Gastrocnemius medialis (tissue), 4 donors: ENCODE results near the gene C19orf85.

Source experiments
- POLR2A ChIP-seq, 2 donors: fragments of 450-650 bp; IDR thresholded peaks; one replicate each; pipeline ENCODE4 v1.6.1; 2017; ENCODE audit warnings: antibody characterized with exemption in 2 of 2, mild to moderate bottlenecking in 2 of 2, moderate library complexity in 2 of 2
- TF ChIP-seq, protein P1 (sequence below), 5 experiments: fragments of 450-650 bp in 3 of 5; fragments of 200-600 bp in 2 of 5; sonication (generic) in 2 of 5; IDR thresholded peaks in 4 of 5; conservative IDR thresholded peaks in 1 of 5; 1 replicate in 4 of 5; 2 replicates in 1 of 5; pipeline ENCODE4 v1.5.1; 2016 to 2019; ENCODE audit warnings: antibody characterized with exemption in 5 of 5, mild to moderate bottlenecking in 3 of 5, moderate library complexity in 3 of 5

DNA sequence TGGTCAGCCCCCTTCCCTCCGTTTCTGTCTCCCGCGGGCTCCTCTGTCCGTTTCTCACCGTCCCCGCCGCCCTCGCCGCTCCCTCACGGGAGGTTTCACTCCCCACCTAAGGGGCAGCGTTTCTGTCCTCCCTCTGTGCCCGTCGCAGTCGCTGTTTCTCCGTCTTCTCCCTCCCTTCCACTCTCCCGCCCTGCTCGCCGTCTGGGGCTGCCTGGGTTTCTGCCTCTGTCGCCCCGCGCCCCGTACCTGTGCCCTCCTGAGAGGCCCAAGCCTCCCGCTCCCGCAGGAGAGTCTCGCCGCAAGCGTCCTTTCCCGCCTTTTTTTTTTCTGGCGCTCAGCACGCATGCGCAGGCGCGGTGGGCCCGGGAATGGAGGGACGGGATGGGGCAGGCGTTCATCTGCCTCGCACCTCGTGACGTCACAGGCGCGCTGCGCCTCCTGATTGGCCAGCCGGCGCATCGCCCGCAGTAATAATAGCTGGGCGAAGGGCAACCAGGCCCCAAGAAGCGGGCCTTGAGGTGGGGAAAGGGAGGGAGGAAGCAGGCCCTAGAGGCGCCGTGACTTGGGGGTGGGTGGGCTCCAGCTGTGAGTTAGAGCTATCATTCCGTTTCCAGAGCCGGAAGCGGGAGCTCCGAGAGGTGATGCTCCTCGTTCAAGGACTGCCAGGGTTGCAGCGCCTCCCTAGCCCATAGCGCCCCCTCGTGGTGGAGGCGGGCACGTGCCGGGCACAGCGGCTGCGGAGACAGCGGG lies 39.1 kb upstream of the C19orf85 start:
- TF ChIP-seq, protein P1, sequence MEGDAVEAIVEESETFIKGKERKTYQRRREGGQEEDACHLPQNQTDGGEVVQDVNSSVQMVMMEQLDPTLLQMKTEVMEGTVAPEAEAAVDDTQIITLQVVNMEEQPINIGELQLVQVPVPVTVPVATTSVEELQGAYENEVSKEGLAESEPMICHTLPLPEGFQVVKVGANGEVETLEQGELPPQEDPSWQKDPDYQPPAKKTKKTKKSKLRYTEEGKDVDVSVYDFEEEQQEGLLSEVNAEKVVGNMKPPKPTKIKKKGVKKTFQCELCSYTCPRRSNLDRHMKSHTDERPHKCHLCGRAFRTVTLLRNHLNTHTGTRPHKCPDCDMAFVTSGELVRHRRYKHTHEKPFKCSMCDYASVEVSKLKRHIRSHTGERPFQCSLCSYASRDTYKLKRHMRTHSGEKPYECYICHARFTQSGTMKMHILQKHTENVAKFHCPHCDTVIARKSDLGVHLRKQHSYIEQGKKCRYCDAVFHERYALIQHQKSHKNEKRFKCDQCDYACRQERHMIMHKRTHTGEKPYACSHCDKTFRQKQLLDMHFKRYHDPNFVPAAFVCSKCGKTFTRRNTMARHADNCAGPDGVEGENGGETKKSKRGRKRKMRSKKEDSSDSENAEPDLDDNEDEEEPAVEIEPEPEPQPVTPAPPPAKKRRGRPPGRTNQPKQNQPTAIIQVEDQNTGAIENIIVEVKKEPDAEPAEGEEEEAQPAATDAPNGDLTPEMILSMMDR (IDR thresholded peaks at IDR 0.05 in 4 of 5, conservative IDR thresholded peaks at IDR 0.05 in 1 of 5) = peak; percentile 88 to 98 (median 96)
- no peak for TF ChIP-seq POLR2A (IDR thresholded peaks at IDR 0.05)
